NCI-H2171 treated with DMSO at 0.1 percent for 48 hours (cell line): ENCODE data around the gene YPEL3.
"Not testable (repeated sequence)": the region's sequence is repeated elsewhere in the genome, so short reads cannot be mapped to it uniquely, and the experiment has no call there.

ENCODE experiments used
- DNase-seq: peaks from one replicate; lab custom pipeline; 2025; lab: John Stamatoyannopoulos, UW

The YPEL3 gene

DNA sequence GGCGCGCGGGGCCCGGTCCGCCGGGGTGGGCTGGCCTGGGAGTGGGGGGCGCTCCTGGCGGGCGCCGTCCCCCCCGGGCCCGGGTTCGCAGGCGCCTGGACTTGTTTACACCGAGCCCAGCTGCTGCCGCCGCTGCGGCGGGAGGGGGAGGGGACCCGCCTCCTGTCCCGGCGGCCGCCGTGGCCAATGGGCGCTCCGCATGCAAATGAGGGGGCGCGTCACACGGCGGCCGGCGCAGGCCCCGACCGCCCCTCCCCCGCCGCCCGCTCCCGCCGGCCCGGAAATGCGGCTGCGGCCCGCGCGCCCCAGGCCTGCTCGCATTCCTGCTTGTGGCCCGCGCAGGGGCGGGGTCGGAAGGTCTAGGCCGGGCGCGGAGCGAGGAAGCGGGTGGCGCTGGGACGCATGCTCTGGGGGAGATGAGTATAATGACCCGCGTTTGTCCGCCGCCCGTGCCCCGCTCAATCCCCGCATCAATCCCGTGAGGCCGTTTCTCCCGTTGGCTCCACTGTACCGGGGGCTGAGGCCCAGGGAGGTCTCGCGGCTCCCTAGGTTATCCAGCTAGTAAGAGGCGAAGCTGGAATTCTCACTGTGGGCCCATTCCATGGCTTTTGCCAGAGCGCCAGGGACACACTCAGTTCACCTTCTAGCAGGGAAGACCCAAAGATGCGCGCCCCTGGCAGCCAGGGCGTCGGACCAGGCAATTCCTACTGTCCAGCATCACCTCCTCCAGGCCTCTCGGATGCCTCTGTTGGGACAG lies at the start of gene YPEL3:
TSS of gene YPEL3 (minus strand) at position 109 of the 757 bp plus-strand sequence. CDS start 731 bp downstream, outside the sequence.
- DNase-seq: peak; percentile 81

- DNase-seq: peak; percentile 43
Observed at GRCh38 chr16:30145657-30146056, 49.6 kb upstream of the YPEL3 start.

DNA sequence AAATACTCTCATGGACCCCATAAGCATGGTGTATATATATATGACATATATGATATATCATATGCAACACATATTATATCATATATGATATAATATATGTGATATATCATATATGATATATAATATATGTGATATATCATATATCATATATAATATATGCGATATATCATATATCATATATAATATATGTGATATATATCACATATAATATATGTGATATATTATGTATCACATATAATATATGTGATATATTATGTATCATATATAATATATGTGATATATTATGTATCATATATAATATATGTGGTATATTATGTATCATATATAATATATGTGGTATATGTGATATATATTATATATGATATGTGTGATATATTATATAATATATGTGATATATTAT lies 48.9 kb upstream of the YPEL3 start:
- no peak for DNase-seq

DNA sequence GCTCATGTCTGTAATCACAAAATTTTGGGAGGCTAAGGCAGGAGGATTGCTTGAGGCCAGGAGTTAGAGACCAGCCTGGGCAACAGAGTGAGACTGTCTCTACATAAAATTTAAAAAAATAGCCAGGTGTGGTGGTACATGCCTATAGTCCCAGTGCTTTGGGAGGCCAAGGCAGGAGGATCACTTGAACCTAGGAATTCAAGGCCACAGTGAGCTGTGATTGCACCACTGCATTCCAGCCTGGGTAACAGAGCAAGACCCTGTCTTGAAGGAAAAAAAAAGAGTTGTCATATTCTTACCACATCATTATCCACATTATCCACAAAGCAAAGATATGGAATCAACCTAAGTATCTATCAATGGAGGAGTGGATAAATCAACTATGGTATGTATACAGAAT lies 48.0 kb upstream of the YPEL3 start:
- DNase-seq: no peak

DNA sequence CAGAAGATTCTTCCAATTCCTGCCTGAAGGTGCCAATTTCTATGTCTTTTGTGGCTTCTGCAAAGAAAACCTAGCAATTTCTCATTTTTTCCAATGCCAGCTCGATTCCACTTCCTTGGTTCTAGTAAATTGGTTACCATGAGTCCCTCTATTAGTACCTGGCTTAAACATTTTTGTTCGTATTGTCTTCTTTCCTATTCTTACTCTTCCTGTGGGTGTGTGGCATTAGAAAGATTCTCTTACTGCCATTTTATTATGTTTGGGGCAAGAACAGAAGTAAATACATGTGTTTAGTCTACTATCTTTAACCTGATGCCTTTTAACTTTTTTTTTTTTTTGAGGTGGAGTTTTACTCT lies 47.3 kb upstream of the YPEL3 start:
- no peak for DNase-seq

- no peak for DNase-seq
Observed at GRCh38 chr16:30142672-30143346, 46.8 kb upstream of the YPEL3 start.

DNA sequence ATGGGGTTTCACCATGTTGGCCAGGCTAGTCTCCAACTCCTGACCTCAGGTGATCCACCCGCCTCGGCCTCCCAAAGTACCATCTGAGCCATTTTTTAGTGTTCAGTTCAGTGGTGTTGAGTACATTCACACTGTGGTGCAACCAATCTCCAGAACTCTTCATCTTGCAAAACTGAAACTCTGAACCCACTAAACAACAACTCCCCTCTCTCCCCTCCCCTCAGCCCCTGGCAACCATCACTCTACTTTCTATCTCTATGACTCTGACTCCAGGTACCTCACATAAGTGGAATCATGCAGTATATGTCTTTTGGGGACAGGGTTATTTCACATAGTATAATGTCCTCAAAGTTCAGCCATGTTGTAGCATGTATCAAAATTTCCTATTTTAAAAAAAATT lies 45.7 kb upstream of the YPEL3 start:
- DNase-seq: no peak

- no peak for DNase-seq
Observed at GRCh38 chr16:30139583-30140481, 43.8 kb upstream of the YPEL3 start.

GRCh38 chr16:30137897-30138296 lies 41.9 kb upstream of the YPEL3 start:
- no peak for DNase-seq

GRCh38 chr16:30136971-30137605 lies 41.1 kb upstream of the YPEL3 start:
- DNase-seq: no peak

GRCh38 chr16:30132591-30132990 lies 36.6 kb upstream of the YPEL3 start:
- DNase-seq: no peak

- DNase-seq: peak; percentile 67
Observed at GRCh38 chr16:30131869-30132475, 36.0 kb upstream of the YPEL3 start.

- DNase-seq: no peak
Observed at GRCh38 chr16:30127993-30128392, 32.0 kb upstream of the YPEL3 start.

- DNase-seq: not testable (repeated sequence)
Observed at GRCh38 chr16:30125690-30126089, 29.7 kb upstream of the YPEL3 start.

DNA sequence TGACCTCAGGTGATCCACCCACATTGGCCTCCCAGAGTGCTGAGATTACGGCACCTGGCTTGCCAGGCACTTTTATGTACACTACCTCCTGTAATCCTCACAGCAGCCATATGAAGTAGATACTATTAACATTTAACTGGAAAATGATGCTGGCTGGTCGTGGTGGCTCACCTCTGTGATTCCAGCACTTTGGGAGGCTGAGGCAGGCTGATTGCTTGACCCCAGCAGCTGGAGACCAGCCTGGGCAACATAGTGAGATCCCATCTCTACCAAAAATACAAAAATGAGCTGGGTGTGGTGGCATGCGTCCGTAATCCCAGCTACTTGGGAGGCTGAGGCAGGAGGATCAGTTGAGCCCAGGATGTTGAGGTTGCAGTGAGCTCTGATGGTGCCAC lies 29.0 kb upstream of the YPEL3 start:
- DNase-seq: no peak

DNA sequence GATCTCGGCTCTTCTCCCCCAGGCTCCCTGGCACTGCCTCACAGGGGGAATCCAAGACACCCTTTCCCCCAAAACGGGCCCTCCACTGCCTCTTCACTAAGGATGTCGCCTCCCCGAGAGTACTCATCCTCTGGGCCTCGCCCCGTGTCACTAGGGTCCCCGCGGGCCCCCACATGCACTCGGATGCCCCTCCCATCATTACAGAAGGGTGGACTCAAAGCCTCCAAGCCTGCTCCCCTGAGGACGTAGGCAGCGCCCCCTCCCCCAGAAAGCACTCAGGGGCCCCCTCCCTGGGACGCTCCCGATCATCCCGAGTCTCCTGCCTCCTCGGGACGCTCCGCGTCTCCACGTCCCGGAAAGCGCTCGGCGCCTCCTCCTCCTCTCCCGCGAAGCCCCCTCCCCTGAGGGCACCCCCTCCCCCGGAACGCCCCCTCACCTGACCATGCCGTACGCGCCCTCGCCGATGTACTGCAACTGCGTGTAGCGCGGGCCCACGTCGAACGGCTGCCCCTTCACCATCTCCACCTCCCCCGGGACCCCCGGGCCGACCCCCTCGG lies 26.7 kb upstream of the YPEL3 start:
- no peak for DNase-seq

GRCh38 chr16:30121741-30122571 lies 25.9 kb upstream of the YPEL3 start:
- no peak for DNase-seq

DNA sequence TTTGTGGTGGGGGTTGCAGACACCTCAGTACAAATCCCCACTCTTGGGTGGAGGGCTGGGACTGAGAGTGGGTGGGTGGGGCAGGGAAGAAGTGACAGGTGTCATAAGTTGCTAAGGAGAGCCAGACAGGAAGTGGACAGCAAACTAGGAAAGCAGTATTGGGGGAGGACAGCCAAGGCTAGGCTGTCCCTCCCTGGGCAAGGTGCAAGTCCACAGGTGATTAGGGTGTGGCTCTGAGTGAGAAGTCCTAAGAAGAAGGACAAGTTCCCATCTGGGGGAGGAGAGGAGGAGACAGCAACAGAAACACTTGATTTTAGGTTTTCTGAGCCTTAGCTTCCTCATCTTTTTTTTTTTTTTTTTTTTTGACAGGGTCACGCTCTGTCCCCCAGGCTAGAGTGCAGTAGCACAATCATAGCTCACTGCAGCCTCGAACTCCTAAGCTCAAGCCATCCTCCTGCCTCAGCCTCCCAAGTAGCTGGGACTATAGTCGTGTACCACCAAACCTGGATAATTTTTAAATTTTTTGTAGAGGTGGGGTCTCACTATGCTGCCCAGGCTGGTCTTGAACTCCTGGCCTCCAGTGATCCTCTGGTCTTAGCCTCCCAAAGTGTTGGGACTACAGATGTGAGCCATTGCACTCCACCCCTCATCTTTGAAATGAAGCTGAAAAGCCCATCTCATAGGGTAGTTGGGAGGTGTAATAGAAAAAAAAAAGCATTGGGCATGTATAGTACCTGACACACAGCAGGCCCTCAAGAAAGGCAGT lies 24.5 kb upstream of the YPEL3 start:
- DNase-seq: no peak

DNA sequence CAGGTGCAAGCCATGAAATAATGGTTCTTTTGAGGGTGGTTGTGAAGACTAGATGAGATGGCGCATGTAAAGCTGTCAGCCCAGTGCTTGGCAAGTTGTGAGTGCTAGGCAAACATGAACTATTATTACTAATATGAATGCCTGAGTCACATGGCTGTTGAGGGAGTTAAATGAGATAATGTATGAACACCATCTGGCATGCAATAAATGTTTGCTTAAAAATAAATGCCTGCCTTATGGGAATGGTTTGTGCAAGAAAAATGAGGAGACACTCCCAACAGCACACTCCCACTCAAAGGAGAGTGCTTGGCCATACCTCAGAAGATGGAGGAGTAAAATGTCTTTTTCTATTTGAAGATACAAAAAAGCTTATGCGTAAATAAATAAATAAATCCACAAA lies 23.4 kb upstream of the YPEL3 start:
- DNase-seq: no peak

DNA sequence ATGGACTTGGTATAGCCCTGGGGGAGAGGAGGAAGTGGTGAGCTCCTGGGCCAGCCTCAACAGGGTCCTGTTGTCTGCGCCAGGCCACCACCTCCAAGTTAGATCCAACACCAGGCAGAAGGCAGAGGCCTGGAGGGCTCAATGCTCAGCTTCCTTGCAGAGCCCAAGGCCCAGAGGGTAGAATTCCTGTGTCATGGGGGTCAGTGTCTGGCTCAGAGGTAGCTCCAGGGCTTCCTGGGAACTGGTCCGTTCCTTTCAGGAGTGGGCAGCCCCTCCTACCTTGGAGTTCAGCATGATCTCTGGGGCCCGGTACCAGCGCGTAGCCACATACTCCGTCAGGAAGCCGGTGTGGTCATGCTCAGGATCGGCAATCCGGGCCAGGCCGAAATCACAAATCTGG lies 21.8 kb upstream of the YPEL3 start:
- DNase-seq: no peak
